Measurements from ENCODE around the gene UBE2G2. TPM values are rescaled to one million over a fixed set of nuclear protein-coding genes. Genes with fewer than 3 reads are reported as not detected.

Gene UBE2G2
- total and polyA plus RNA-seq, 2 donors (not counting 3 experiments of a cell fraction or from before 2014, with no cell fraction given): 95.0 to 114 TPM

DNA sequence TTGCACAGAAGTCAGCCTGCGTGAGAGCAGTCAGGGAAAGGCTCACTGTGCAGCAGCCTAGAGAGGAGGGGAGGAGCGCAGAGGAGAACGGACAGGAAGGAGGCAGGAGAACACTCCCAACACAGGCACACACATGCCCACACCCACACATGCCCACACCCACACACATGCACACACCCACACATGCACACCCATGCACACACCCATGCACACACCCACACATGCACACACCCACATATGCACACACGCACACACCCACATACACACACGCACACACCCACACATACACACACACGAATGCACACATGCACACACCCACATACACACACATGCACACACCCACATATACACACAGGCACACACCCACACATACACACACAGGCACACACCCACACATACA lies 9.2 kb upstream of the UBE2G2 start:
- H3K79me2 ChIP-seq (ENCODE audit: control insufficient read depth, insufficient read depth, low read length): peaks cover 63% of the 10 kb centered on the region
- no peak for TF ChIP-seq JUN (IDR thresholded peaks at IDR 0.05; ENCODE audit: borderline replicate concordance, insufficient read depth, insufficient read length, low read depth)
- TF ChIP-seq FOS (IDR thresholded peaks at IDR 0.05; ENCODE audit: borderline replicate concordance, insufficient read depth, low read length): no peak
- TF ChIP-seq, protein P1, sequence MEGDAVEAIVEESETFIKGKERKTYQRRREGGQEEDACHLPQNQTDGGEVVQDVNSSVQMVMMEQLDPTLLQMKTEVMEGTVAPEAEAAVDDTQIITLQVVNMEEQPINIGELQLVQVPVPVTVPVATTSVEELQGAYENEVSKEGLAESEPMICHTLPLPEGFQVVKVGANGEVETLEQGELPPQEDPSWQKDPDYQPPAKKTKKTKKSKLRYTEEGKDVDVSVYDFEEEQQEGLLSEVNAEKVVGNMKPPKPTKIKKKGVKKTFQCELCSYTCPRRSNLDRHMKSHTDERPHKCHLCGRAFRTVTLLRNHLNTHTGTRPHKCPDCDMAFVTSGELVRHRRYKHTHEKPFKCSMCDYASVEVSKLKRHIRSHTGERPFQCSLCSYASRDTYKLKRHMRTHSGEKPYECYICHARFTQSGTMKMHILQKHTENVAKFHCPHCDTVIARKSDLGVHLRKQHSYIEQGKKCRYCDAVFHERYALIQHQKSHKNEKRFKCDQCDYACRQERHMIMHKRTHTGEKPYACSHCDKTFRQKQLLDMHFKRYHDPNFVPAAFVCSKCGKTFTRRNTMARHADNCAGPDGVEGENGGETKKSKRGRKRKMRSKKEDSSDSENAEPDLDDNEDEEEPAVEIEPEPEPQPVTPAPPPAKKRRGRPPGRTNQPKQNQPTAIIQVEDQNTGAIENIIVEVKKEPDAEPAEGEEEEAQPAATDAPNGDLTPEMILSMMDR (IDR thresholded peaks at IDR 0.05; ENCODE audit: extremely low read depth in 1 of 2, insufficient read depth in 1 of 2, low read depth in 1 of 2, low read length in 2 of 2): no peak
- TF ChIP-seq MYC (IDR thresholded peaks at IDR 0.05; ENCODE audit: low read depth, low read length): no peak
- no peak for TF ChIP-seq GATA2 (IDR thresholded peaks at IDR 0.05; ENCODE audit: insufficient read depth, insufficient read length, low read depth, low read length)
- no peak for TF ChIP-seq POLR2AphosphoS5 (IDR thresholded peaks at IDR 0.05; ENCODE audit: insufficient read depth, low read depth, low read length)
- no peak for TF ChIP-seq POLR2A (IDR thresholded peaks at IDR 0.05; ENCODE audit: low read depth, low read length)
- TF ChIP-seq, protein P2, sequence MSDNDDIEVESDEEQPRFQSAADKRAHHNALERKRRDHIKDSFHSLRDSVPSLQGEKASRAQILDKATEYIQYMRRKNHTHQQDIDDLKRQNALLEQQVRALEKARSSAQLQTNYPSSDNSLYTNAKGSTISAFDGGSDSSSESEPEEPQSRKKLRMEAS (IDR thresholded peaks at IDR 0.05; ENCODE audit: insufficient read depth, insufficient read length): no peak
- no peak for TF ChIP-seq EZH2 (IDR thresholded peaks at IDR 0.05; ENCODE audit: borderline replicate concordance, low read depth, low read length, severe bottlenecking)
- no peaks in the 10 kb centered on the region for H3K9me1 ChIP-seq (replicated peaks; ENCODE audit: control insufficient read depth, extremely low read depth, insufficient read depth, low read length)
- ChIA-PET CTCF (no interaction called here), POLR2A (no interaction called here)
- H3K4me1 ChIP-seq (ENCODE audit: control insufficient read depth, extremely low read depth, insufficient read depth, low read length): no peaks in the 10 kb centered on the region
- H4K20me1 ChIP-seq (replicated peaks; ENCODE audit: control insufficient read depth, extremely low read depth, insufficient read depth, low read length): no peaks in the 10 kb centered on the region
- no peaks in the 10 kb centered on the region for H3K9me3 ChIP-seq (replicated peaks; ENCODE audit: control insufficient read depth, insufficient read depth, low read length)
- DNase-seq (ENCODE audit: low read depth, low spot score) (no peak), FAIRE-seq (no peak)
- no peak overlapping the region for H3K27ac ChIP-seq (ENCODE audit: insufficient read depth, low read depth, low read length)
- H3K4me3 ChIP-seq (replicated peaks in 1 of 3; ENCODE audit: insufficient read depth in 1 of 3, low read depth in 1 of 3, low read length in 3 of 3): no peak overlapping the region
- dilution Hi-C loops (cut with MboI; ENCODE audit: extremely low pct_ligation_motif_present, low sequenced_read_pairs): no loop called here
- H3K9ac ChIP-seq (replicated peaks; ENCODE audit: extremely low read depth, insufficient read depth, low read length): no peak overlapping the region
- H3K4me2 ChIP-seq (ENCODE audit: insufficient read depth, low read length): no peak overlapping the region
- H2AFZ ChIP-seq (ENCODE audit: low read depth, low read length): no peak overlapping the region
- no peaks in the 10 kb centered on the region for H3K27me3 ChIP-seq (ENCODE audit: control insufficient read depth in 2 of 2, insufficient read depth in 2 of 2, low read length in 2 of 2)
- BruUV-seq (replicated peaks): no TSS peak
- intact Hi-C loops (cut with micrococcal nuclease): no loop called here
- H3K36me3 ChIP-seq (ENCODE audit: control insufficient read depth in 2 of 2, extremely low read depth in 1 of 2, insufficient read depth in 2 of 2, low read length in 2 of 2): peaks cover 2 to 33% of the 10 kb centered on the region in 2 experiments
